ENCODE measurements around the gene AURKAIP1. TPM values are rescaled to one million over a fixed set of nuclear protein-coding genes. Genes with fewer than 3 reads are reported as not detected.

The AURKAIP1 gene
- total RNA-seq, 1 donor from 2014 or later, result 104 TPM

DNA sequence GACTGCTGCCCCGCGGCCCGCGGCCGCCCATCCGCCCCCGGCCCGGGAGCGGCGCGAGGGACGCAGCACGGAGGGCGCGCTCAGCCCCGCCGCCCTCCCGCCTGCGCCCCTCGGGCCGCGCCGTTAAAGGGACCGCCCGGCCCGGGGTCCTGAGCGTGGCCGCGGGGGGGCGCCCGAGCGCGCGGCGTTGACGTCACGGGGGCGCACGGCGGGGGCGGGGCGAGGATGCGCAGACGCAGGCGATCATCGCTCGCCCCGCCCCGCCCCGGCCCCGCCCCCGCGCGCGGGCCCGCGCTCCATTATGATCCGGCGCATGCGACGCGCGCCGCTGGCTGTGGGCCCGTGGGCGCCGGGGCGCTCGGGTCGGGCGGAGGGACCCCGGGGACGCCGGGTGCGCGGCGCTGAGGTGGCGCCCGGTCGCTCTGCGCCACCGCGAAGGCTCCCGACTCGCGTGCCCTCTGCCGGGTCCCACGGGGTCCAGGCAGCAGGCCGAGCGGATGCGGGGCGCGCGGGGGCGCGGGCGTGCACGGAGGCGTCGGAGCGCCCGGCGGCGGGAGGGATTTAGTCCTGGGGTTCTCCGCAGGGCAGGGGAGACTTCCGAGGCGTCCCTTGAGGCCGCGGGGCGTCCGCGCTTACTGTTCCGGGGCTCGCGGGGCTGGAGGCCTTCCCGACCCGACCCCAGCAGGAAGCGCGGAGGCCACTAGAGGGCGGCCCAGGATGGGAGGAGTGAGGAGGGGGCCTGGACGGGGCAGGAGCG, 25.6 kb downstream of the AURKAIP1 start, which contains the start of gene DVL1:
Gene DVL1, minus strand, starts transcription at position 163 of the 757 bp plus-strand sequence. CDS start 353 bp downstream, outside the sequence.
- intact Hi-C loops (cut with micrococcal nuclease), result loop anchor here (1.0 to 2.0 kb wide), 4 partner anchors 25 to 336 kb away; partner anchors contain the start of genes AURKAIP1, CPTP, INTS11 and ISG15

DNA sequence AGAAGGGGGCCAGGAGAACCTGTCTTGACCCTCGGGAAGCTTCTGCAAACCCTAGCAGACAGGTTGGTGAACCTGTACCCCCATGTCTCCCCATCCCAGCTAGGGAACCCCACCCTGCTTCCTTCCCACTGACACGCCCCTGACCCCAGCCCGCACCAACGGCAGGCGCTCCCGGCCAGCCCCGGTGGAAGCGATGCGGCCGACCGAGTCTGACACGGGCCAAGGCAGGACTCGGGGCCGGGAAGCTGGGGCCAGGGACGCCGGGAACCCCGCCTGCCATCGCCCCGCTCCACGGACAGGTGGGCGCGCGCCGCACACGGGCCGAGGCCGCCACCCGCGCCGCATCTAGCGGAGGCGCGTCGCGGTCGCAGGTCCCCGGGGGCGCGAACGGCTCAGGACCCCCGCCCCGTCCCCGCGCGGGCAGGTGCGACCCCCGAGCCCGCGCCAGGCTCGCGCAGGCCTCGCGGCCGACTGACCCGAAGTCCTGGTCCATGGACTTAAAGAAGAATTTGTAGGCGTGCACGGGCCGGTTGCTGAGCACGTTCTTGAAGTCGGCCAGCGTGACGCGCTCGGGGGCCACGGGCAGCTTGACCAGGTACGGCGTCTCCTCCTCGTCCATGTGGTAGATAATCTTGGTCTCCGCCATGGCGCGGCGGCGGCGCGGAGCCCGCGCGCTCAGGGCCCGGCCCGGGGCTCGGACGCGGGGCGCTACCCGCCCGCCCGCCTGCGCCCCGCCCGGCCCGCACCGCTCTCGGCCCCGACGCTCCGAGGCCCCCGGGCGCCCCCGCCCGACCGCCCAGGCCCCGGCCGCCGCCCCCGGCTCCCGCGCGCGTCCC, 26.4 kb downstream of the AURKAIP1 start:
- intact Hi-C loops (cut with micrococcal nuclease), result loop anchor here (1.0 to 2.0 kb wide), 4 partner anchors 24 to 335 kb away; partner anchors contain the start of genes AURKAIP1, CPTP, INTS11 and ISG15

DNA sequence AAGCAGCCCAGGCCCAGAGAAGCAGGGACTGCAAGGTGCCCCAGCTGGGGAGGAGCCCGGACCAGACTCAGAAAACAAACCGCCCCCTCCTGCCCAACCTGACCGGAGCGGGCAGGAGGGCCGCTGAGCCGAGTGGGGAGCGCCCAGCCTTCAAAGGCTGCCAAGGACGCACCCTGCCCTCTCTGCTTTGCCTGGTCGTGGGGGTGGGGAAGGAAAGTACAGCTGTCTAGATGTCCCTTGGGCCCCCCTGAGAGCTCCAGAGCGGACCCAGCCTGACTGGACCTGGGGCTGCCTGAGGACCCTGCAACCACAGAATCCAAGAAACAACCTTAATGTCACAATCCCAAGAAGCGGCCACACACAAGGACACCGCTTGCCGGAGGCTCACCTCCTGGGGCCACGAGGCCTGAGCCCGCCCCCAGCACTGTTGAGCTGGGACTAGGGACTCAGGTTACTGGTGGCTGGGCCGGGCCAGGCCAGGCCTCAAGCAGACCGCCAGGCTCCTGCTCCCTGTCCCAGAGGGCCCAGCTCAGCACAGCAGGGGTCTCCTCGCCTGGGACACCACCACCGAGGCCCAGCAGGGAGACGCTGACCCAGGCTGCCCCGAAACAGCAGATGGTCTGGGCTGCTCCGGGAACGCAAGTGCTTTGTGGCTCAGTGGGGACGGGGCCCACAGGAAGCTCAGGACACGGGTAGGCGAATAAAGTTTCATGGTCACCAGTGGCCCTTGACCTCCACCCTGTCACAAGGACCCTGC, 27.2 kb downstream of the AURKAIP1 start:
- intact Hi-C loops (cut with micrococcal nuclease), result loop anchor here (2.0 kb wide), 1 partner anchor 23 kb away; the partner anchor contains the start of genes CPTP and INTS11

DNA sequence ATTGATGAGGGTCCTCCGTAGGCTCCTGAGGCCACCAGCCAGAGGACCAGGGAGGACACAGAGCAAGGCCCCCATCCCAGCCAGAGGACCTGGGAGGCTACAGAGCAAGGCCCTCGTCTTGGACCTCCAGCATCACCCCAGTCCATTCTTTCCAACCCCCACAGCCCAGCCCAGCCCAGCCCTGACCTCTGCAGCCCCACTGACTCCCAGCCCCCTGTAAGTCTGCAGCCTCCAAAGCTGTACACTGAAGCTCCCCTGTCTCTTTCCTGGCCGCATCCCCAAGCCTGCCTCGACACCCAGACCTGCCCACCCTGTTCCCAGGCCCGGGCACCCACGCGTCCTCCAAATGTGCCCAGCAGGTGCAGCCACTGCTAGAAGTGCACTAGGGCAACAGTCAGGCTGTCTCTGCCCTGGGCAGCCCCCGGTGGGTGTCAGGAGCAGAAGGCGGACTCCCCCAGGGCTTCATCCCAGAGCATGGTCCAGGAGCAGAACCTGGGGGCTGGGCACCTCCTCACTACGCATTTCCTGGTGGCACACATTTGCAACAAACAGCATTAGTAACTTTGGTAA, 27.9 kb downstream of the AURKAIP1 start:
- intact Hi-C loops (cut with micrococcal nuclease), result no loop called here

DNA sequence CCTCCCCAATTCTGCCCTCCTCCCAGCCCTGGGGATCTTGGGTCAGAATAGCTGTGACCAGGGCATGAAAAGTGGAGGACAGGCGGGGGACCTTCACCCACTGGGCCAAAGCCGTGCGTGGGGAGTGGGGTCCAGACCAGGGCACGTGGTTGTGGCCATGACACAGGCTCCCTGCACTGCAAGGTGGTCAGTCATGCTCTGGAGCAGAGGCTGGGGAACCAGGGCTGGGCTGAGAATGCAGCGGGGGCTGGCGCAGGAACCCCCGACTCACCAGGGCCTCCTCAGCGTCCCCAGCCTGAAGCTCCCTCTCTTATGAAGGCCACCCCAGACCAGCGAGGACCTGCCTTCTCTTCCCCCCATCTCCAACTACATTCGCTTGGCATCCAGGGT, 28.5 kb downstream of the AURKAIP1 start:
- intact Hi-C loops (cut with micrococcal nuclease), result no loop called here

DNA sequence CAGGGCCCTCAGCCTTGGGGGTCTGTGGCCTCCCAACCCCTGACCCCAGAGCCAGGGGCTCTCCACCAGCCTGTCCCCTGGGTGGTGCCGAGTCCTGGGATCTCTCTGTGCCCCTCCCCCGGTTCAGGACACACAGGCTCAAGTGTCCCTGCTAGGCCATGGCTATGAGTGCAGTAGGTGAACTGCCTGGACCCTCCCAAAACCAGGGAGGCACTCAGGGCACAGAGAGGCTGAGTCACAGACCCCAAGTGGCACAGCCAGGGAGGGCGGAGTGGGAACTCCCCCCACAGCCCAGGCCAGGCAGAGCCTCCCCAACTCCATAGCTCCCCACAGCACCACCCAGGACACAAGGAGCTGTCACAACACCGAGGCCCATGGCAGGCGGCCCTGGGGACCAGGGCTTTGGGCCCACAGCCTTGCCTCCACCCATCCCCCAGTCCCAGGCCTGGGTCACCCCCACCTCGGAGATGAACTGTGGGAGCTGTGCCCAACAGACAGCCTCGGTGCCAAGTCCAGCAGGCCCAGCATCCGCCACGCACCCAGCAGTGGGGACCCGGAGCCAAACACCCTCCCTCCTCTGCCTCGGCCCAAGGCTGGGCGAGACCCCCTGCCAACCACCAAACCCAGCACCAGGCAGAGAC, 29.0 kb downstream of the AURKAIP1 start:
- intact Hi-C loops (cut with micrococcal nuclease), result no loop called here

DNA sequence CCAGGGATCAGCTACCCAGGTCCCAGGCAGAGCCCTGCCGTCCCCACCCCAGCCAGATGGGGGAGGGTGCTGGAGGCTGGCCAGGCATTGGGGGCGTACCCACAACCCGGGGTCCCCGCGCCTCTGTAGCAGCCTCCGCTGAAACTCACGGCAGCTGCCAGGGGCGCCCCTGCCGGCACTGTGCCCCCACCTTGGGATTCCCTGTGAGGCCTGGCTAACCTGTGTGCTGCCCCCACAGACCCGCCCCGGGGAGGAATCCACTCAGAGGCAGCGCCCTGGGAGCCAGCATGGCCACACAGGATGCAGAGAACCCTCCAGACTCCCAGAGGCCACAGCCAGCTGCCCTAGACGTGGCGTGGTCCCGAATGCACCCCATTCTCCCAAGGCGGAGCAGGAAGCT, 29.6 kb downstream of the AURKAIP1 start:
- intact Hi-C loops (cut with micrococcal nuclease), result no loop called here

DNA sequence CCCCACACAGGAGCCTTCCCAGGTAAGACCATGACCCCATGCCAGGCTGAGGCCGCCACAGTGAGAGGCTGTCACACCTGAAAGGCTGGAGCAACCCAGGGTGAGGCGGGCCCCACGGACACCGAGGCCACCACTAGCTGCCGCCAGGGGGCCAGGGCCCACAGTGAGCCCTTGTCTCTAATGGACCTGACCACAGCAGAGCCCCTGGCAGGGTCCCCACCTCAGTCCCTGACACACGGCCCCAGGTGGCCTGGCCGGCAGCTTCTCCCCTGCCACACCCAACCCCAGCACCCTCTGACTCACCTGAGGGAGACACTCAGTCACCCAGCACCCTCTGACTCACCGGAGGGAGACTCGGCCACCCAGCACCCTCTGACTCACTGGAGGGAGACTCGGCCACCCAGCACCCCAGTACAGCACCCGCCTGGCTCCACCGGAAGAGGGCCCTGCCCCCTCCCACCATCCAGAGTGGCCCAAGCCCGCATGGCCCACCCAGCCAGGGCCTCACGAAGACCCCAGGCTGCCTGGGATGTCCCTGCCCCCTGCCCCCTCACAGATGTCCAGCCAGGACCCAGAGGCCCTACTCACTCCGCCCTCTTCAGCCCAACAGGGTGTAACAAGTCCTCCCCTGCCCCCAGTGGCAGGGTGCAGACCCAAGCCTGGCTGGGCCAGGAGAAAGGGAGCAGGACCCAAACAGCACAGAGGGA, 30.2 kb downstream of the AURKAIP1 start:
- intact Hi-C loops (cut with micrococcal nuclease), result no loop called here

DNA sequence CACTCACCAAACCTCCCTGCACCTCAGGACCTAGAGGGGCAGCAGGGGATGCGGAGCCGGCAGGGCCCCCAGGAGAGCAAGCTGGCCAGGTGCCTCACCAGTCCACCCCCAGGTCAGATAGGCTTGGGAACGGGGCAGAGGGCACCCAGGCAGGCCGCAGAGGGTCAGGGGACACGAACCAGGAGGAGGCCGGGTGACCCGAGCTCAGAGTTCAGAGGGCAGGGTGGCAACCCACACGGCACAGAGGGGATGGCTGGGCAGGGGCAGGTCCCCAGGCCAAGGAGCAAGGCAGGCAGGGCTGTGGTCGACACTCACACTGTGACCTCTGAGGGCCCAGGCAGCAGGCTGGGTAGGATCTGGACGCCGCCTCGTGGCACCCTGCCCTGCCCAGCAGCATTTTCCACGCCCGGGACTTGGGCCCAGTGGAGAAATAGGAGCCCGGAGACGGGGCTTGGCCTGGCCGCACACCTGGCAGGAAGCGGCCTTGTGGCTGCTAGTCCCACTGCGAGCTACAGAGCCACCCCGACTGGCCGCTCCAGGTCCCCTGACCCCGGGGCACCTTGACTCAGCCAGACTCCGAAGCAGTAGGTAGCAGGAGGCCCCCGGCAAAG, 31.1 kb downstream of the AURKAIP1 start:
- intact Hi-C loops (cut with micrococcal nuclease), result no loop called here

DNA sequence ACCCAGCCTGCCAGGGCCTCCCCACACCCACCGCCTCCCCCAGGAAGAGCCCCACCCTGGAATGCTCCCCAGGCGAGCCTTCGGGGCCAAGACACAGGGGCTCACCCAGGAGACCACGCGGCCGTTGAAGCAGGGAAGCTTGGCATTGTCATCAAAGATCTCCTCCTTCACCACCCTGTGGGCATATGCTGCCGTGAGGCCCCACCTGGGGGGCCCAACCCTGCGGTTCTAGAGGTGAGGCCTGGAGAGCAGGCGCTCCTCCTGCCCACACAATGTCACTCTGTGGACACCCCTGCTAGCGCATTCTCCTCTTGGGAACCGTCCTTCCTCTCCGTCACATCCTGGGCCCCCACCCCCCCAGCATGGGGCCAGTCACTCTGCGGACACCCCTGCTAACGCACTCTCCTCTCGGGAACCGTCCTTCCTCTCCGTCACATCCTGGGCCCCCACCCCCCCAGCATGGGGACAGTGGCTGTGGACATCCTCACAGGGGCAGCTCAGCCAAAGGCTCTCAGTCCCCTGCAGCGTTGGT, 32.4 kb downstream of the AURKAIP1 start:
- intact Hi-C loops (cut with micrococcal nuclease), result no loop called here

DNA sequence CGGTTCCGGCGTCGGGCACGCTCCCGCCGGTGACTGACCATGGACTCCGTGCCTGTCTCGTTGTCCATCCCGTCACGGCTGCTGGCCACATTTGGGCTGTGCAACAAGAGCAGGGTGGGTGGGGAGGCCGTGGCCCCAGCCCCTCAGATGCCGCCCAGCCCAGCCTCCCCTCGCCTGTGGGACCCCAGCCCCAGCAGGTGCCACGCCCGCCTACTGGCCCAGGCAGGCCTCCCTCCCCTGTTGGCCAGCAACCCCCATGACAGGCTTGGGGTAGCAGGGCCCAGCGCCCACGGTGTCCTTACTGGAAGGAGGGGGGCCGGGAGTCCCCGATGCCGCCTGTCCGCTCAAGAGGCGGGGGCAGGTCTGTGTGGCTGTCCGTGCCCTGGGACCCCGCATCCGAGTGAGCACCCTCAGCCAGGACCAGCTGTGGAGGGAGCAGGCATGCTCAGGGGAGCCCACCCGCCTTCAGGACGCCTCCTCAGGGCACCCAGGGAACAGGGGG, 32.9 kb downstream of the AURKAIP1 start:
- intact Hi-C loops (cut with micrococcal nuclease), result no loop called here

DNA sequence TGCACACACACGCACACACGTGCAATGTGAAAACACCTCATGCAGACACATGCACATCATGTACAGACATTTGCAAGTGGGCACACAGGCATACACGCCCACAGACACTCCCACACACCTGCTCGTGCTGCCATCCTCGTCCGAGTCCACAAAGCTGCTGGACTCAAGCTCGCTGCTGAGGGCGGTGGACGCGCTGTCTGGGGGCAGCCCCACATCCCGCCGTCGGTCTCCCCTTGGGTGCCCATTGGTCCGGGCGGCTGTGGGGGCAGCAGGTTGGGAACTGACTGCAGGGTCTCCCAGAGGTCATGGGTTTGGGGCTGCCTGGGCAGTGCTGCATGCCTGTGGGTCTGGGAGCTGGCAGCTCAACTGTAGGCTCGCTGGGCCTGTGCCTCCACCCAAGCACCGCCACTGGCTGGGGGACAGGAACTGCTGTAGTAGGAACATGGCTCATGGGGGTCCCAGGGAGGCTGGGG, 33.4 kb downstream of the AURKAIP1 start:
- intact Hi-C loops (cut with micrococcal nuclease), result no loop called here

DNA sequence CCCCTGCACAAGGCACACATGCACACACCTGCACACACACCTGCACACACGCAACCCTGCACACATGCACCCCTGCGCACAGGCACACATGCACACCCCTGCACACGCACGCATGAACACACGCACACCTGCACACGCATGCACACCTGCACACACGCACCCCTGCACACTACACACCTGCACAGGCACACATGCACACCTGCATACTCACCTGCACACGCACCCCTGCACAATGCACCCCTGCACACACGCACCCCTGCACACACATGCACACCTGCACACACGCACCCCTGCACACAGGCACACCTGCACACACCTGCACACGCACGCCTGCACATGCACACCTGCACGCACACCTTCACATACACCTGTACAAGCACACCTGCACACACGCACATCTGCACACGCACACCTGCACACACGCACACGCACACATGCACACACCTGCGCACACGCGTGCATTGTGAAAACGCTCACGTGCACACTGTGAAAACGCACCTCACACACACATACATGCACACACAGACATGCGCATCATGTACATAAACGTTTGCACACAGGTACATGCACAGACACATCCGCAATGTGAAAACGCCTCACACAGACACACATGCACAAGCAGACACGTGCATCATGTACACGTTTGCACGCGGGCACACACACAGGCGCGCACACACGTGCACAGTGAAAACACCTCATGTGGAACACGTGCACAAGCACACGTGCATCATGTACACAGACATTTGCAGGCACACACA, 34.0 kb downstream of the AURKAIP1 start:
- intact Hi-C loops (cut with micrococcal nuclease), result no loop called here

DNA sequence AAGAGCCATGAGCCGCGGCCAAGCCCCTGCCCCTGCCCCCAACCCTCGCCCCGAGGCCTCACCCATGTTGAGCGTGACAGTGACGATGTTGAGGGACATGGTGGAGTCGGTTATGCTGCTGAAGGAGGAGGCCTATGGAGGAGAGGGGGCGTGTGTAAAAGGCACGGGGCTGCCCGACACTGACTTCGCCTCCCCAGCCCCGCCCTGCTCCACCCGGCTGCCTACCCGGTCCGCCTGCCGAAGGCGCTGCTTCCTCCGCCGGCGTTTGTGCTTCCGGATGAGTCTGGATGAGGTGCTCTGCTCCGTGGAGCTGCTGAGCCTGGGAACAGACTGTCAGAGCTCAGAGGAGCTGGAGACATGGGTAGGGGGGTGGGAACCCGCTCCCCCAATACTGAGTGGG, 34.8 kb downstream of the AURKAIP1 start:
- intact Hi-C loops (cut with micrococcal nuclease), result no loop called here

DNA sequence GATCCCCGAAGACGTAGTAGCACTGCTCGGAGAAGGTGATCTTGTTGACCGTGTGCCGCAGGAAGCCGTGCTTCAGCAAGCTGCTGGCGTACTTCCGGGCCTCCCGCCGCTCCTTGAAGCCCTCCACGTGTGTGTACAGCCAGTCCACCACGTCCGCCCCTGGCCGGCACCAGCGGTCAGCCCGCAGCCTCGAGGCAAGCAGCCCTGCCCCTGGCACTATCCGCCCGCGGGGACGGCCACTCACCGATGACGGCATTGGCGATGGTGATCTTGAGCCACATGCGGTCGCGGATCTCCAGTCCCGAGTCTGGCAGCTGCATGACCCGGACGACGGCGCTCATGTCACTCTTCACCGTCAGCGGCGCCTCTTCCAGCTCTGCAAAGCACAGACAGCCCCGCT, 36.7 kb downstream of the AURKAIP1 start:
- intact Hi-C loops (cut with micrococcal nuclease), result no loop called here

DNA sequence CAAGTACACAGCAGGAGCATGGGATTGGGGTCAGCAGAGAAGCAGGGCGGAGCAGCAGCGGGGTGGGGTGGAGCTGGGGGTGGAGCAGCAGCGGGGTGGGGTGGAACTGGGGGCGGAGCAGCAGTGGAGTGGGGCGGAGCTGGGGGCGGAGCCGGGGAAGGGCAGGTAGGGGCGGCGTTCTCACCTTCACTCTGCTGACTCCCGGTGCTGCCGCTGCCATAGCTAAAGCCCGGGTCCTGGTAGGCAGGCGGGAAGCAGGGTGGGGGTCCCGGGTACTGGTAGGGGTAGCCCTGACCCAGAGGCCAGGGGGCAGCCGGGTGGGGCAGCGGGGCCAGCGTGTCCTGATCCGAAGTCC, 37.2 kb downstream of the AURKAIP1 start:
- intact Hi-C loops (cut with micrococcal nuclease), result no loop called here

DNA sequence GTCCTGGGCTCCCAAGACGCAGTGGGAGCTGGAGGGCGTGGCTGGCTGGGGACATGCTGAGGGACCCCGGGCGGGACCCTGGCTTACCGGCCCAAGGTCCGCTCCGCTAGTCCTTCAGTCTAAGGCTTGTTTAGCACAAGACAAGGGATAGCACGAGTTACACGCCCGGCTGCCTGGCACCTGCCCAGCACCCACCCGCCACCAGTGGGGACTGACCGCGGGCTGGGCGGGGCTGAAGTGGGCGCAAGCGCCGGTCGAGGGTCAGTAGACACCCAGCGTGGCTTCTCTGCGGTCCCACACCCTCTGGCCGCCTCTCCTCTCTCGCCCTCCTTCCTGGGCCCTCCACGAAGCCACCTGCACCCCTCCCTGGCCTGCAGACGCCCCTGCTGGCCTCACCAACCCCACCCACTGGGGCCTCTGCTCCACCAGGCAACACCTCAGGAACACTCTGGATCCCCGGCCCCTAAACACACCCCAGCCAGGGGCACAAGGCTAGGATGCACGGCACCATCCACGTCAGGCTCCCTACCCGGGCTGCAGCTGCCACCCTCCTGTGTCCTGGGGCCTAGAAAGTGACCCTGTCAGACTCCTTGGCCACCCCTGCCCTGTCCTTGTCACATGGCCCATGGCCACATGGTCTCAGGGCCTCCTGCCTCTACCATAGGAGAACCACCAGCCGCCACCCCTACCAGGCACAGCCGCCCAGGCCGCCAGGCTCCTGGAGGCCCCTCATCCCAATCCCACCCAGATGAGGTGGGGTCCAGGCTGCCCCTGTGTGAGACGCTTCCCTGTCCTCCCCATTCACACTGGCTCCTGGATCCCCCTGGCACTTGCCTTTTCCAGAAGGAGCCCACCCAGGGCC, 37.8 kb downstream of the AURKAIP1 start:
- intact Hi-C loops (cut with micrococcal nuclease), result no loop called here

All from T-helper 1 cell treated with Interleukin-12 subunit alpha and Interleukin-12 subunit beta and Interleukin-4 antibody, amounts not matched to agents 30 ng/mL and 1 ng/mL, for 36 hours (primary cell).